Adipose tissue (tissue), 3 donors: Measurements from ENCODE around the gene IAPP. TPM values are rescaled to one million over a fixed set of nuclear protein-coding genes. Genes with fewer than 3 reads are reported as not detected.
"Not testable (repeated sequence)": the region's sequence is repeated elsewhere in the genome, so short reads cannot be mapped to it uniquely, and the experiment has no call there.

Experiments used
- H3K27ac ChIP-seq: one replicate; pipeline ENCODE4 v1.5.1; 2013; ENCODE audit warnings: low read depth, low read length
- WGBS, 3 donors: extraction: QIAGEN DNeasy Blood & Tissue Kit; methylation state at CpG; one replicate each; pipeline ENCODE4 v1.1.7; 2013; 5-methylcytosine and 5-hydroxymethylcytosine counted together
- polyA plus RNA-seq, 3 donors: library from polyadenylated mRNA; stranded (reverse); fragments of 200-250 nt; gene quantifications; one replicate each; pipeline ENCODE4 v1.2.3, GENCODE V29; 2013
- donor health status: healthy with polysubstance abuse.
- donor health status: Bipolar disorder and iron deficiency.
- donor health status: healthy.

The IAPP gene
- polyA plus RNA-seq, result 100 to 1,000 TPM in 1 of 3 donors, under 1 TPM in 1, not detected in 1; 0.33 to 126 TPM

DNA sequence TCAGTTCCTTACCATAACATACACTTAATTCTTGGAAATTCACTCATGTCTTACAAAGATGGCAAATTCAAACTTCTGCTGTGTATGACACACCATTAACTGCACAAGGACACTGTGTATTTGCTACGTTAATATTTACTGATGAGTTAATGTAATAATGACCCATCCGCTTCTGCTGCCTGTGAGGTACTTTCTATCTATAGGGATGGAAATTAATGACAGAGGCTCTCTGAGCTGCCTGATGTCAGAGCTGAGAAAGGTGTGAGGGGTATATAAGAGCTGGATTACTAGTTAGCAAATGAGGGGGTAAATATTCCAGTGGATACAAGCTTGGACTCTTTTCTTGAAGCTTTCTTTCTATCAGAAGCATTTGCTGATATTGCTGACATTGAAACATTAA, at the start of gene IAPP:
Gene IAPP, plus strand, starts transcription at position 301 of the 400 bp plus-strand sequence. CDS start 450 bp downstream, outside the sequence.
- 65 to 83% (median 80%) methylated on average over 2 of the region's 2 CpGs for WGBS, 3 donors

DNA sequence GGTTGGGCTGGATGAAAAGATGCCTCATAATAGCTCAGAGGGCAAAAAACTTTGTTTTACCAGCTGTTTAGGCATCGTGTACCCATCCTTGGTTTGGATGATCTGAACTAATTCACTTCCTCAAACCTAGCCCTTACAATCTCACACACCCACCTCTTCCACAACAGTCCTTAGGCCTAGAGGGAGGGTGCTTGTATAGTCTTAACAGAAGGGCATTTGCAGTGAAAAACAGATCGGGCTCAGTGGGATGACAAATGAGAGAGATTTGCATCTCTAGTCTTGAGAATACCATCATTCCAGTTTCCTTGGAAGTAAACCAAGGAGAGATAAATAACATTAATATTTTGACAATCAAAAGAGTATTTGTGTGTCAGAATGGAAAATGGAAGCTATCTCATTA, 49.0 kb upstream of the IAPP start:
- WGBS, 3 donors, result 37 to 40% (median 38%) methylated on average over 2 of the region's 2 CpGs
- H3K27ac ChIP-seq, result no peak overlapping the region

More for the DNA sequence above, at the start of gene IAPP:
- no peak within 1 kb of the TSS for H3K27ac ChIP-seq

DNA sequence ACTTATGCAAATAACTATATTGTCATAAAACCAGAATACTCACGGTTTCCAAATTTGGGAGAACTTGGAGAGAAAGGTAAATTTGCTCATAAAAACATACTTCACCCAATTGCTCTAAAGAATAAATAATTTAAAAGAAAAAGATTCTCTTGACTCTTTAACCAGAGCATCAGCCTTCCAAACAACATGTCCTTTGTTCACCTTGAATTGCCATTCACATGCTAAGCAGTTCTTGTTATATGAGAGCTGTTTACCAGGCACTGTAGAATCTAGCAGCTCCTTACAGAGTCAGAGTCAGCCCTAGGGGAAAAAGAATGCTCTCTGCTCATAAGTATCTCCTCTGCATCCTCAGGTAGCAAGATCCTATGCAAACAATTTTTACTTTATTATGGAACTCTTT, 48.2 kb upstream of the IAPP start:
- WGBS, 3 donors, result 27 to 33% (median 29%) methylated on average over 1 of the region's 1 CpG
- no peak overlapping the region for H3K27ac ChIP-seq

DNA sequence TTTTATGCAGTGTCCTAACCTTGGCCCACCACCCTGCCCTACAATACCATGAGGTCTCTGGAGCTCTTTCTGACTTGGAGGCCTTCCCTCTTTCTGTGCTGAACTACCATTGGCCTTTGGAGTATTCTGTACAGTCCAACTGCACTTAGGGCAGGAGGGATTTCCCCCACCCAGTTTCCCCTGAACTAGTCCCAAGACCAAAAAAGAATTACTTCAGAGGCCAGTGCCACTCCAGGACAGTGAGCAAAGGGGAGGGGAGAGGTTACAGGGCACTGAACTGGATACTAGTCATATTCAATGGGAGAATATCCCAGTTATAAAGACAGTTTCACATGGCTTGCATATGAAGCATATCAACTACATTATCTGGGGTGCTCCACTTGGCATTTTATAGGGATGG, 44.1 kb upstream of the IAPP start:
- H3K27ac ChIP-seq, result no peak overlapping the region

DNA sequence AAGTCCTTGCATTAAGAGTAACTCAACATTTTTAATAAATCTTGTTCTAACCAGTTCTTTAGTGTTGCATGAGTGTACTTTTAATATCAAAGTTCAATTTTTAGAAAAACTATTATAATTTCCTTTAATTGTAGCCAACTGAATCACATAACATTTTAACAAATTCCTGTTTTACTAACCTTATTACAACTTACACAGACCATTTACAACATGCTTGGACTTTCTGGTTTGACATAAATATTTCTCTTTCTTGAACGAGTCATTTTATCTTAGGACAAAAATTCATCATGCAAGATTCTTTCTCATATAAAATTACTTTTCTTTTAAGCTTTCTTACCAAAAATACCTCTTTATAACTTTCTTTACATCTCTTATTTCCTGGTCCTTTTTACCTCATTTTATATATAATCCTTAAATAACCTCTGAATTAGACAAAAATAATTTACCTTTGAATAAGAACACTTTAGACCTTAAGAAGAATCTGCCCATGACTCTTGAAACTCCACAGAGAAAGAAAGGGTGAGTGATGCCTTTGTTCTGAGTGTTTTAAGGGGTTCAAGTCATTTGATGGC, 41.9 kb upstream of the IAPP start:
- no peak overlapping the region for H3K27ac ChIP-seq
- 48 to 67% (median 57%) methylated on average over 1 of the region's 1 CpG for WGBS, 3 donors

DNA sequence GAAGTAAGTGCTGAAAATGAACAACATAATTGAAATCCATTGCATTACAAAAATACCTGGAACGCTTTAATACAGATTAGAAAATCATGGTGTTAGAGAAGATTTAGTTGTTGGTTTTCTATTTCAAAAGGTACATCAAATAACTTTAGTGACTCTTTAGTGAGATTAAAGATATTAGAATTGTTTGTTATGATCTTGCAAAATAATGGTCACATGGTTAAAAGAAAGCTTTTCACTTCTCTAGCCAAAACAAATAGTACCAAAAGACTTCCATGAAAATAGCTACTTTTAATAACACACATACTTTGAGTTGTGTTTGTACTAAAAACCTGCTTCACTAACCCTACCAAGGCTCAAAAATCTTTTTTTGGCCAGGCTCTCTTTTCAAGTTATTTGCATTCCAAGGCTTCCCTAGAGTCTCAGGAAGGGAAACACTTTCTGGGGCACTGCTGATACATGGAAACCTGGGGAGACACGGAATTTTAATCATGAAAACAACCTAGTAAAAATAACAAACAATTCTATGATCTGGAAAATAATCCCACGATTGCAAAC, 37.9 kb upstream of the IAPP start, which contains the start of gene SLCO1A2:
Gene SLCO1A2, minus strand, starts transcription at position 147 of the 555 bp plus-strand sequence. CDS start 270 bp downstream, outside the sequence.
- 65 to 72% (median 68%) methylated on average over 3 of the region's 3 CpGs for WGBS, 3 donors
- no peak within 1 kb of the TSS for H3K27ac ChIP-seq

DNA sequence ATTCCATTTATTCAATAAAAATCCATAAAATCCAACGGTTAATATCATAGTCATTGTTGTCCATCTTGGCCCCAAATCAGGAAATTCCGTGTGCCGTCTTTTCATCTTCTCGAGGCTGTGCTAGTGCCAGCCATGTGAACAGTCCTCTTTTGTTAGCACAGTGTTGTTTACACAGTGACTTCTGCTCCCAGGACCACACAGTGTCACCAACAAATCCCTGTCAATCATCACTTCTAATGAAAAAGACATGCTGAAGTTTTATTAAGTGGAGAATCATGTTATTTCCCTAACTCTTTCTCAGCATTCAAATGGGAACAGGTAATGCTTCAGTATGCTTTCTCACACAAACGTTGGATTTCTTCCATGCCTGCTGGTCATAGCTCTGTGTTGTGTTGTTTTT, 36.0 kb upstream of the IAPP start:
- no peak overlapping the region for H3K27ac ChIP-seq
- 37 to 78% (median 70%) methylated on average over 5 of the region's 5 CpGs for WGBS, 3 donors

DNA sequence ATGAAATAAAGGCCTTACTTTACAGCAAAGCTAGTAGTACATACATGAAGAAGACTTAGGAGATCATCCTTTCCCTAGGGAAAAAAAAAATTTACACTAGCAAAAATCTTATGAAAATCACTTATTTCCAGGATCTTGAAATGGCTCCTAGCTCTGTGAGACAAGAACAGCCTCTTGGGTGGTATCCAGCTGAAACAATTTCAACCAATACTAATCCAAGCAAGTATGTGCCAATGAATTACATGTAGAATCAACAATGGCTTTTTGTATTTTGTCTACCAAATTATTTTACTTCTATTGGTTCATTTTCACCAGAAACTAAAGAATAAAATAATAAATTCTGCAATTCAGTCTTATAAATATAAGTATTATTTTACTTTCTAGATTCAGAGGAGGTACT, 35.2 kb upstream of the IAPP start:
- no peak overlapping the region for H3K27ac ChIP-seq

DNA sequence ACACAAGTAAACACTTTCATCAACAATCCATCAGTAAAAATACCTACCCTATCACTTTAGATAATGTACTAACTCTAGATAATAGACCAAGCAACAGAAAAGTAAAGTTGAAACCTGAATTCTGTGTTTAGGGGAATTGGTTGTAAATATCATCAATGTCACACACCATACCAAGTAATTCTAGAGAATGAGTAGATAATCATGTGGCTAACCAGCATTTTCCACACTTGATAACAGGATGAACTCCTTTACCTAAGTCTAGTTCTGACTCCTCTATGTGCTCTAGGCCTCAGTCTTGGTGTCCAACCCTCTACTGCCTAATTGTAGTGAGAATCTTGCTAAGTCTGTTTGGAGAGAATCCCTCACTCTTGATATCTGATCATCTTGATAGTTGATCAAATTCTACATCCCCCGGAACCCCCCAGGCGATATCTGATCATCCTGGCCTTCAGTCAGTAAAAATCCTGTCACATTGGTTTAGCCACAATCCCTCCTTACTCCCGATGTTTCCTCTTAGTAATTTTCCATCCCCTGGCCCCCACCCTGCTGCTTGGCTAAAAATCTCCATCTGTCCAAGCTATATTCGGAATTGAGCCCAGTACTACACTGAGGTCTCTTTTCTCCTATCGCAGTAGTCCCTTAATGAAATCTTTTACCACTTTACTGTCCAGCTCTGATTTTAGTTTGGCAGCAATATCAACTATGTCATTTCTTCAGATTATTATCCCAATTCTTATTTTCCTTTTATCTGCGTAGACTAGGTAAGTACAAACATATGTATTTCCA, 34.5 kb upstream of the IAPP start:
- WGBS, 3 donors, result 89 to 91% (median 91%) methylated on average over 6 of the region's 6 CpGs
- H3K27ac ChIP-seq, result no peak overlapping the region

DNA sequence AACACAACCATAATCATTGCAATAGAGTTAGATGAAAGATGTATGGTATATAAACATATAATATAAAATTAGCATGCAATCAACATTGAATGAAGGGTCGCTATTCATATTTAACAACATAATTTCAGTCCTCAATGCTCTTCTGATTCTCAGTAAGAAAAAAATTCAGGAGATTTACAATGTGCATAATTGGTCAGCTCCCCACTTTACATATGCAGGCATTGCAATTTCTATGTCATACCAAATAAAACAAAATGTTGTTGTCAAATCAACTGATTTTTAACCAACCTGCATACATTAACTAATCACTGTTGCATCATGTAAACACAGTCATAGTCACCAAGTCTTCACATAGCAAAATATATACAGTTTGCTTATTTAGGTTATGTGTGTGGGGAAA, 32.8 kb upstream of the IAPP start:
- 81 to 90% (median 82%) methylated on average over 1 of the region's 1 CpG for WGBS, 3 donors
- H3K27ac ChIP-seq, result no peak overlapping the region

DNA sequence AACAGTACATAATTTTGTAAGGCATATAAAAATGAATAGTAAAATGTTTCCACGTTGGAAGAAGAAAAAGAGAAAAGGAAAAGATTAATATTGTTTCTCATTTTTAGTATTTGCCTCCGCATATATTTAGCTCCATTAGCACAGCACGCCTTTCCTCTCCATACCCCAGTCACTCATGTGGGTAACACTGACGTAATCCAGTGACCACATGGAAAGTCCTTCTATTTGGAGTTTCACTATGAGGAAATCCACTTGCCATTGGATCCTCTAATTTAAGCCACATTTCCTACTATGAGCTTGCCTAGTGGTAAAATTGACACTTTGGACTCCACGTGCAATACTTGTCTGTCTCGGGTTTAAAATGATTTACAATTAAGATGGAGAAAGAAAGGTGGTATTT, 32.3 kb upstream of the IAPP start:
- H3K27ac ChIP-seq, result no peak overlapping the region
- WGBS, 3 donors, result 73 to 79% (median 79%) methylated on average over 6 of the region's 6 CpGs

DNA sequence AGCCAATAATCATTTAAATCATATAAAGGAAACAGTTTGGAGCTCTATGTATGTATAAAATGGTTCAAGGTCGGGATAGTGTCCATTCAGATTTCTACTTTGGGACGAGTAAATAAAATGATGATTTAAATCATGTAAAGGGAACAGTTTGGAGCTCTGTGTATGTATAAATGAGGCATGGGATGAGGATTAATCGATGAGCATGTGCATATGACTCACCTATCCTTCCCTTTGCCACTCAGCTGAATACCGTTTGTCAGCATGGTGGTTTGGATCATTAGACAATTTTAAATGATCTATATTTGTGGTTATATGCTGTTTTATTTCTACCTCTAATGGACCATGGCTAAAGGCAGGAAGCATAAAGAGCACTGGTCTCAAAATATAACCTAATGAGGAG, 30.9 kb upstream of the IAPP start:
- WGBS, 3 donors, result 72 to 78% (median 75%) methylated on average over 4 of the region's 4 CpGs
- no peak overlapping the region for H3K27ac ChIP-seq

DNA sequence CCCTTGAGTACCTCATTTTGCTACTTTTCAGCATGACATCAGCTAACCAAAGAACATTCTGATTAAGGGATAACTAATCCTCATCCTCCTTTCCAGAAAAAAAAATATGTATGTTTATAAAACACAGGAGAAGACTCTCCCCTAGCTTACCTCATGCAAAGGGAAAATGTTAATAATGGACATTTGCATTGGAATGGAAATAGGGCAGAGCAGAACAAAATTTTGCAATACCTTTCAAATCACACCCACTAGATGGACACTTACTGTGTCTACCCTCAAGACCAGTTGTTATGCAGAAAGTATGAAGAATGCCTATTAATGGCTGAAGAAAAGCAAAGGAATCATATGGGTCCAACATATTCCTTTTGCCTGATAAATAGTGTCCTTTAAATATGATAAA, 29.1 kb upstream of the IAPP start:
- H3K27ac ChIP-seq, result no peak overlapping the region

DNA sequence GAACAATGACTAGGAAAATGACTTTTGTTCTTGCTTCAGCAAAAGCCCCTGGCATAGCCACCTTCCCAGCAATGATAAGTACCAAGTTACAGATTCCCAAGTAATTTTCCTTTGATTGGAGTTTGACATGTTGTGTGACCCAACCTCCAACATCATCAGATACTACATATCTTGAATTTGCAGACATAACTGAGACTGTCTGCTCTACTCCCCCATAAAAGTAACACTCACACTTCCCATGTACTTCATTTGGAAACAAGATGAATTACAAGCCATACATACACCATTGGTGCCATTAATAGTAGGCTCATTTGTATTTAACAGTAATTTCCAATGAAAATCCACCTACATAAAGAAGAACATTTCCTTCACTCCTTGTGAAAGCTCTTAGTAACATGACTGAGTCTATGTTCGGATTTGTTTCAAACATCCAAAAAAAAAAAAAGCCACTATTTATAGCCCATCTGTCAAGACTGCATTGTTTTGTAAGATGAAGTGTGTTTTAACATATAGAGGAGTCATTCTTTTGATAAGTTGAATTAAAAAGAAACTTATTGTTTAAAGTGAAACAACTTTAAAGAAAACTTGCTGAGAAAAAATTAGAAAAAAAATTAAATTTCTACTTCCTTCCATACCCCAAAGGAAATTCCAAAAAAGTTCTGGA, 26.0 kb upstream of the IAPP start:
- WGBS, 3 donors, result 30 to 35% (median 31%) methylated on average over 1 of the region's 1 CpG
- H3K27ac ChIP-seq, result no peak overlapping the region

DNA sequence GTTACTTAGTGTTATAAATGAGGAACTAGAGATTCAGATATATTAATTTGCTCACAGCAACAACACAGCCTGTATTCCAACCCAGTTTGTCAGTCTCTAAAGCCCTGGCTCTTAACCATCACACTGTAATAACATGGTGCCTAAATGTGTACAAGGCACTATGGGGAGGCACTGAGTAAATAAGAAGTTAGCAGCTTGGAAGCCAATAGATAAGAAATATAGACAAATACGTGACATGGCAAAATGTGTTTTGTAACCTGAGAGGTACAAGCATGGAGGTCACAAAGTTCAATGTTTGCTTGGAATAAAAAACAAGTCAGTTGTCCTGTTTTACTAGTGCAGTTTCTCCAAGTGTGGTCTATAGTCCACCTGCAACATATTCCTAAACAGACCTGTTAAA, 21.7 kb upstream of the IAPP start:
- 21 to 63% (median 56%) methylated on average over 1 of the region's 1 CpG for WGBS, 3 donors
- no peak overlapping the region for H3K27ac ChIP-seq

DNA sequence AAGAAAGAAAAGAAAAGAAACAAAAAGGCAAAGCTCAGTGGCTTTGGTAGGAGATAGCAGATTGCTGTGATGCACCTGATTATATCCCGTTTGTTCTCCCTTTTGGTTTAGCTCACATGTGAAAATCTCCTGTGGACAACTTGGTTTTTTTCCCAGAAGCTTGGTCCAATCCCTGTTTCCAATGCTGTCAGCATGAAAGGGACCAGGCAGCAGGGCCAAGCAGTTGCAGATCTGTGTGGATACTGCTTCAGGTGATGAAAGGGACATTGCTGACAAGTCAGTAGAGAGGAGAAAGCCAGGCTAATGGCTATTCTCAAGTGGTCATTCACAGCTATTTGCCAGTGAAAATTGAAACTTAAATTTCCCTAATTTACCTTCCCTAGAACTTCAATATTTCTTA, 19.2 kb upstream of the IAPP start:
- no peak overlapping the region for H3K27ac ChIP-seq
- 26 to 44% (median 32%) methylated on average over 1 of the region's 1 CpG for WGBS, 3 donors

DNA sequence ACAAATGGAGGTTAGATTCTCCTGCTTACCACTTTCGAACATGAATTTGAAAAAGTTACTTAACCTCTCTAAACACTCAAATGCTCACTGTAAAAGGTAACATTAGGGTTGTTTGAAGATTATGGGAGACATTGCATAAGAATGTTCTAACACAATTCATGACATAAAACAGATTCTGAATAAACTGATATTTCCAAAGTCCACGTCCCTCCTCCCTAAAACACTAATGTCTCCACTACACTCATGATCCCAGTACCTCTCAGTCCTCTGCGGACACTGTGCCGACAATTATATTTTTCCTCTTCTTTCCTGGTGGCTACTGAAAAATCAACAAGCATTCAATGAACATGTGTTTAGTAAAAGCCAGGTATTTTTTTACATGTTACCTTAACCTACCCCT, 18.8 kb upstream of the IAPP start:
- no peak overlapping the region for H3K27ac ChIP-seq
- 74 to 85% (median 76%) methylated on average over 4 of the region's 4 CpGs for WGBS, 3 donors

DNA sequence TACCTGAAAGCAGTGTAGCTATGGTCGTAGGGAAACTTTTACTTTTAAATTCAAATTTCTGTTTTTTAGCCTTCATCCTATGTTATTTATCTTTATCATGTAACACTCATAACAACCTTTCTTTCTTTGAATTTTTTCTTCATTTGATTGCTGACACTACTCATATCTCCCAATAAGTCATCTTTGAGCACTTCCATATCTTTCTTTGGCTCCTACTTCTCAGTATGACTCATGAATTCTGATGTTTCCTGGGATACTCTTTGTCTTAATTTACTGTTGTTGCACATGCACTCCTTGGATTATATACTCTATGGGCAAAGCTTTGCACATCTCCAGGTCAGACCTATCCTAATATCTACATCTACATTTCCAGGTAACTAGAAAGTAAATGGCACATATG, 18.1 kb upstream of the IAPP start:
- 81 to 91% (median 85%) methylated on average over 1 of the region's 1 CpG for WGBS, 3 donors
- H3K27ac ChIP-seq, result no peak overlapping the region

DNA sequence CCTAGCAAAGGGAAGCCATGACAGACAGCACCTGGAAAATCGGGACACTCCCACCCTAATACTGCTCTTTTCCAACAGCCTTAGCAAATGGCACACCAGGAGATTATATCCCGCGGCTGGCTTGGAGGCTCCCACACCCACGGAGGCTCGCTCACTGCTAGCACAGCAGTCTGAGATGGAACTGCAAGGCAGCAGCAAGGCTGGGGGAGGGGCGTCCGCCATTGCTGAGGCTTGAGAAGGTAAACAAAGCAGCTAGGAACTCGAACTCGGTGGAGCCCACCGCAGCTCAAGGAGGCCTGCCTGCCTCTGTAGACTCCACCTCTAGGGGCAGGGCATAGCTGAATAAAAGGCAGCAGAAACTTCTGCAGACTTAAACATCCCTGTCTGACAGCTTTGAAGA, 12.1 kb upstream of the IAPP start:
- WGBS, 3 donors, result 81 to 85% (median 82%) methylated on average over 10 of the region's 10 CpGs
- H3K27ac ChIP-seq, result not testable (repeated sequence)
